Amniotic epithelial cell (primary cell): ENCODE data around the gene ARID3B.

Experiments
- DNase-seq: peaks from one replicate; pipeline ENCODE4 v3.0.0-alpha.2; 2010; ENCODE audit warnings: low read depth

The ARID3B gene

GRCh38 chr15:74604983-74605794 lies 64.2 kb downstream of the ARID3B start:
- DNase-seq = no peak

GRCh38 chr15:74605795-74606150 lies 64.8 kb downstream of the ARID3B start:
- DNase-seq = no peak

- no peak for DNase-seq
Measured at GRCh38 chr15:74608786-74609185, 67.8 kb downstream of the ARID3B start.

GRCh38 chr15:74609938-74610301 lies 68.9 kb downstream of the ARID3B start:
- DNase-seq = no peak

GRCh38 chr15:74610302-74610951 lies 69.4 kb downstream of the ARID3B start:
- no peak for DNase-seq

- DNase-seq = no peak
Measured at GRCh38 chr15:74611341-74611740, 70.3 kb downstream of the ARID3B start.

- DNase-seq = no peak
Measured at GRCh38 chr15:74611834-74612233, 70.8 kb downstream of the ARID3B start.

- no peak for DNase-seq
Measured at GRCh38 chr15:74612677-74613076, 71.7 kb downstream of the ARID3B start.

- DNase-seq = peak; percentile 40
Measured at GRCh38 chr15:74613089-74613952, 72.3 kb downstream of the ARID3B start.

GRCh38 chr15:74613953-74614743 lies 73.1 kb downstream of the ARID3B start:
- no peak for DNase-seq

- peak; percentile 46 for DNase-seq
Measured at GRCh38 chr15:74614744-74615507, 73.9 kb downstream of the ARID3B start.

- peak; percentile 85 for DNase-seq
Measured at GRCh38 chr15:74615508-74616365, 74.7 kb downstream of the ARID3B start, which contains the start of gene CLK3. TSS of gene CLK3 (plus strand) at chr15:74615836. CDS start at chr15:74619197, 3,361 bp downstream.

GRCh38 chr15:74616366-74616939 lies 75.4 kb downstream of the ARID3B start:
- peak; percentile 71 for DNase-seq

GRCh38 chr15:74616996-74617395 lies 76.0 kb downstream of the ARID3B start:
- DNase-seq = peak; percentile 11

GRCh38 chr15:74618841-74619596 lies 78.0 kb downstream of the ARID3B start:
- DNase-seq = no peak

GRCh38 chr15:74619916-74620635 lies 79.1 kb downstream of the ARID3B start:
- no peak for DNase-seq

- peak; percentile 69 for DNase-seq
Measured at GRCh38 chr15:74620636-74621545, 79.9 kb downstream of the ARID3B start.
